HG03103 (cell line): ENCODE data around the gene ZNF106.

Experiments
- ATAC-seq: cut with Tn5 transposase; IDR thresholded peaks from one replicate; pipeline ENCODE4 v1.9.1; 2021; ENCODE audit warnings: low read depth; ENCODE audit not compliant: unreplicated experiment

ZNF106 gene

GRCh38 chr15:42373936-42374335 lies 117.0 kb downstream of the ZNF106 start:
- no peak for ATAC-seq

GRCh38 chr15:42373274-42373673 lies 117.7 kb downstream of the ZNF106 start:
- no peak for ATAC-seq

GRCh38 chr15:42371096-42371495 lies 119.8 kb downstream of the ZNF106 start:
- ATAC-seq: no peak

GRCh38 chr15:42368096-42368495 lies 122.8 kb downstream of the ZNF106 start:
- no peak for ATAC-seq

GRCh38 chr15:42367041-42367440 lies 123.9 kb downstream of the ZNF106 start:
- ATAC-seq: no peak

- no peak for ATAC-seq
These were observed 124.9 kb downstream of the ZNF106 start for GRCh38 chr15:42365921-42366550.

- no peak for ATAC-seq
These were observed 126.4 kb downstream of the ZNF106 start for GRCh38 chr15:42364529-42364928.

GRCh38 chr15:42363942-42364341 lies 127.0 kb downstream of the ZNF106 start:
- no peak for ATAC-seq

- no peak for ATAC-seq
These were observed 127.5 kb downstream of the ZNF106 start for GRCh38 chr15:42363487-42363886.
